Measurements from ENCODE around the gene PLCXD3. TPM values are rescaled to one million over a fixed set of nuclear protein-coding genes. Genes with fewer than 3 reads are reported as not detected.

The PLCXD3 gene
- total and polyA plus RNA-seq, 9 of the 15 experiments (the other 6 are each of a cell fraction or from before 2014, with no cell fraction given), result not detected

GRCh38 chr5:41337724-41338123, 172.7 kb downstream of the PLCXD3 start:
- in situ Hi-C loops (cut with MboI) (no loop called here), intact Hi-C loops (cut with micrococcal nuclease) (no loop called here)
- POLR2A ChIA-PET, result no interaction called here
- Histone ChIP-seq H3K4me1 (replicated peaks in 1 of 2; ENCODE audit: control insufficient read depth in 2 of 2, insufficient read depth in 2 of 2, low read length in 2 of 2) (no peaks in the 10 kb centered on the region), H3K27ac (ENCODE audit: extremely low read depth, low read depth, low read length) (no peak overlapping the region), H4K20me1 (replicated peaks; ENCODE audit: control insufficient read depth, insufficient read depth, low read length) (no peaks in the 10 kb centered on the region), H3K9ac (ENCODE audit: insufficient read depth in 1 of 2, low read depth in 2 of 2, low read length in 2 of 2) (no peak overlapping the region), H2AFZ (ENCODE audit: low read depth, low read length) (no peak overlapping the region), H3K9me3 (replicated peaks; ENCODE audit: control insufficient read depth, insufficient read depth, low read depth, low read length) (no peaks in the 10 kb centered on the region), H3K4me2 (ENCODE audit: insufficient read depth, low read length) (no peak overlapping the region), H3K36me3 (ENCODE audit: control insufficient read depth, insufficient read depth, low read length) (no peaks in the 10 kb centered on the region), H3K4me3 (no peak overlapping the region), H3K9me1 (ENCODE audit: control insufficient read depth, insufficient read depth, low read length) (no peaks in the 10 kb centered on the region), H3K79me2 (ENCODE audit: control insufficient read depth, insufficient read depth, low read length) (no peaks in the 10 kb centered on the region), H3K27me3 (ENCODE audit: control insufficient read depth in 2 of 2, insufficient read depth in 2 of 2, low read length in 2 of 2) (no peaks in the 10 kb centered on the region)
- FAIRE-seq (no peak), DNase-seq (ENCODE audit: extremely low read depth in 1 of 4, low spot score in 3 of 4) (no peak), ATAC-seq (no peak)
- TF ChIP-seq ZNF785 (CRISPR knock-in tag; IDR thresholded peaks at IDR 0.05), result no peak
- no peak for TF ChIP-seq ZBTB2 (IDR thresholded peaks at IDR 0.05)
- no peak for TF ChIP-seq ARID3B (CRISPR knock-in tag; IDR thresholded peaks at IDR 0.05; ENCODE audit: borderline replicate concordance)
- TF ChIP-seq OTX1 (CRISPR knock-in tag; IDR thresholded peaks at IDR 0.05), result no peak
- no peak for TF ChIP-seq CBX8 (IDR thresholded peaks at IDR 0.05; ENCODE audit: borderline replicate concordance, extremely low read depth, low read depth, low read length, poor library complexity, severe bottlenecking)
- no peak for TF ChIP-seq ZNF644 (tag; IDR thresholded peaks at IDR 0.05; ENCODE audit: low read depth)
- TF ChIP-seq ARID2 (IDR thresholded peaks at IDR 0.05), result no peak
- TF ChIP-seq SAP30 (IDR thresholded peaks at IDR 0.05; ENCODE audit: borderline replicate concordance, insufficient read depth, low read depth, low read length, poor library complexity, severe bottlenecking), result no peak
- no peak for TF ChIP-seq ZC3H8 (IDR thresholded peaks at IDR 0.05)
- no peak for TF ChIP-seq ZNF77 (CRISPR knock-in tag; IDR thresholded peaks at IDR 0.05)
- TF ChIP-seq ZNF3 (CRISPR knock-in tag; IDR thresholded peaks at IDR 0.05), result no peak
- no peak for TF ChIP-seq NR2C1 (IDR thresholded peaks at IDR 0.05)
- TF ChIP-seq NR2C1 (tag; IDR thresholded peaks at IDR 0.05), result no peak
- TF ChIP-seq ZNF384 (IDR thresholded peaks at IDR 0.05; ENCODE audit: low read depth, low read length), result no peak
- TF ChIP-seq RBM22 (IDR thresholded peaks at IDR 0.05; ENCODE audit: low read depth, low read length, poor library complexity, severe bottlenecking), result no peak
- TF ChIP-seq TSC22D4 (tag; IDR thresholded peaks at IDR 0.05), result no peak
- TF ChIP-seq LCOR (CRISPR knock-in tag; IDR thresholded peaks at IDR 0.05), result no peak
- CTCF ChIA-PET (ENCODE audit: low intra/inter-chr PET ratio), result no interaction called here
- BruUV-seq (replicated peaks), result no TSS peak

Data from K562 (cell line).